ENCODE measurements around the gene EDC4.

DNA sequence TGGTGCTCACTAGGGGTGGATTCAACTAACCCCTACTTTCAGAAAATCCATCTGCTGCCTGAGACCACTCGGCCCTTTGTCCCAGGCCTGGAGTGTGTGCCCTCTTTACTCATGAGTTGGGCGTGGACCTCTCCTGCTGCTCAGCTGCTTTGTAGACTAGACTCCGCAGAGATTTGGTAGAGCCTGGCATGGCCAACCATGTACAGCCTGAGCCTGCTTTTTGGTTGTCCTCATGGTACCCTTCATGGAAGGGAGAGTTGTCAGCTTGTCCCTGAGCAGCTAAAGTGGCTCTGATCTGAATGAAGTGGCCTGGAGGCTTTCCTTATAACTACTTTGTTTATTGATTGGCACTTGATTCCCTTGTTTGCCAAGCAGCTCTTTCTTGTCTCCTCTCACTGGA is 1.5 kb downstream of the EDC4 start:
- TF ChIP-seq POLR2AphosphoS5 (IDR thresholded peaks at IDR 0.05; ENCODE audit: low read depth, low read length), result no peak
- TF ChIP-seq, protein P1, sequence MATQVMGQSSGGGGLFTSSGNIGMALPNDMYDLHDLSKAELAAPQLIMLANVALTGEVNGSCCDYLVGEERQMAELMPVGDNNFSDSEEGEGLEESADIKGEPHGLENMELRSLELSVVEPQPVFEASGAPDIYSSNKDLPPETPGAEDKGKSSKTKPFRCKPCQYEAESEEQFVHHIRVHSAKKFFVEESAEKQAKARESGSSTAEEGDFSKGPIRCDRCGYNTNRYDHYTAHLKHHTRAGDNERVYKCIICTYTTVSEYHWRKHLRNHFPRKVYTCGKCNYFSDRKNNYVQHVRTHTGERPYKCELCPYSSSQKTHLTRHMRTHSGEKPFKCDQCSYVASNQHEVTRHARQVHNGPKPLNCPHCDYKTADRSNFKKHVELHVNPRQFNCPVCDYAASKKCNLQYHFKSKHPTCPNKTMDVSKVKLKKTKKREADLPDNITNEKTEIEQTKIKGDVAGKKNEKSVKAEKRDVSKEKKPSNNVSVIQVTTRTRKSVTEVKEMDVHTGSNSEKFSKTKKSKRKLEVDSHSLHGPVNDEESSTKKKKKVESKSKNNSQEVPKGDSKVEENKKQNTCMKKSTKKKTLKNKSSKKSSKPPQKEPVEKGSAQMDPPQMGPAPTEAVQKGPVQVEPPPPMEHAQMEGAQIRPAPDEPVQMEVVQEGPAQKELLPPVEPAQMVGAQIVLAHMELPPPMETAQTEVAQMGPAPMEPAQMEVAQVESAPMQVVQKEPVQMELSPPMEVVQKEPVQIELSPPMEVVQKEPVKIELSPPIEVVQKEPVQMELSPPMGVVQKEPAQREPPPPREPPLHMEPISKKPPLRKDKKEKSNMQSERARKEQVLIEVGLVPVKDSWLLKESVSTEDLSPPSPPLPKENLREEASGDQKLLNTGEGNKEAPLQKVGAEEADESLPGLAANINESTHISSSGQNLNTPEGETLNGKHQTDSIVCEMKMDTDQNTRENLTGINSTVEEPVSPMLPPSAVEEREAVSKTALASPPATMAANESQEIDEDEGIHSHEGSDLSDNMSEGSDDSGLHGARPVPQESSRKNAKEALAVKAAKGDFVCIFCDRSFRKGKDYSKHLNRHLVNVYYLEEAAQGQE (IDR thresholded peaks at IDR 0.05; ENCODE audit: insufficient read depth in 1 of 2, low read depth in 2 of 2, low read length in 2 of 2), result no peak
